ENCODE measurements around the gene TTC39B. TPM values are rescaled to one million over a fixed set of nuclear protein-coding genes. Genes with fewer than 3 reads are reported as not detected.
A peak's percentile ranks its signal among the peaks of the same experiment; 100 is the strongest.

The TTC39B gene
- total and polyA plus RNA-seq, 2 of the 8 experiments (the other 6 are each of a cell fraction or from before 2014, with no cell fraction given), result 1.6 to 10.9 TPM

DNA sequence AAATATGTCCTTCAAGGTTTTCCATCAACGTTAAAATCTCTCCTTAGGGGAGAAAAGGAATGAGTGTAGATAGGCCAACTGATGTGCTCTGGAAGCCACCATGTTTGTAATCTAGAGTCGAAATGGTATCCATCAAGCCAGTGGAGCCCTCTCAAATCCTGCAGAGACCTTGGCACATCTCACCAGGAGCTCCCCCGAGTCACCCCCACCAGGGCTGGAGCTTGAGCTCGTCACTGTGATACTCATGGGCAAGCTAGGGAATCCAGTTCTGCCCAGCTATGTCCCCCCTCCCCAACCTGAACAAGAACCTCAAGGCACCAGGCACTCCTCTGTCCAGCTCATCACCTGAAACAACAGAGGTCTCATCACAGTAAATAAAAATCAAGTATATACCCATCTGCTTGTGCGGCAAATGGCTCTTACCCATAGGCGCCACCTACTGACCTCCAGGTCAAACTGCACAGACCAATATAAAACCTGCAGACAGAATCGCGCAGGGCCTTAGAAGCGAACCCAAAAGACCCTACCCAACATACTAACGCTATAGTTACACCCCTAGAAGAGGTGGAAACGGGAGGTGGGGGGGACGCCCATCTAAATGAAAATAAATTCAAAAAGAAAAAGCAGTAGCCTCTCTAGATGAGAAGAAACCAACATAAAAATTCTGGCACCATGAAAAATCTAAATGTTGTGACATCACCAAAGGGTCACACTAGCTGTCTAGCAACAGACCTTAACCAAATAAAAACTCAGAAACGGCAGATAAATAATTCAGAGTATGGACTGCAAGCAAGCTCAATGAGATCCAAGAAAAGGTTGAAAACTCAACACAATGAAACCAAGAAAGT lies 75.0 kb downstream of the TTC39B start:
- POLR2A ChIA-PET (ENCODE audit: partially characterized antibody), result interaction anchor here (1.4 kb wide), 1 partner anchor 280 kb away, joined by 3 read pairs; no protein-coding TSS in a partner anchor
- Histone ChIP-seq H3K9ac (replicated peaks in 1 of 4; ENCODE audit: extremely low read depth in 1 of 4, low read depth in 3 of 4, low read length in 3 of 4) (no peak overlapping the region), H3K4ac (replicated peaks; ENCODE audit: insufficient read length, low read depth, low read length) (no peak overlapping the region), H3K79me2 (ENCODE audit: control insufficient read depth in 1 of 2, insufficient read depth in 2 of 2, low read length in 2 of 2) (no peaks in the 10 kb centered on the region), H3K23me2 (ENCODE audit: low read depth, low read length) (no peaks in the 10 kb centered on the region), H4K8ac (ENCODE audit: extremely low read depth, insufficient read depth, low read length) (no peak overlapping the region), H3K4me3 (ENCODE audit: extremely low read depth in 1 of 4, insufficient read depth in 2 of 4, low read depth in 3 of 4, low read length in 4 of 4) (no peak overlapping the region), H2BK15ac (ENCODE audit: low read length) (no peak overlapping the region), H2BK120ac (replicated peaks; ENCODE audit: low read depth, low read length) (no peak overlapping the region), H3K23ac (ENCODE audit: insufficient read length) (no peak overlapping the region), H2BK5ac (ENCODE audit: low read depth, low read length) (no peak overlapping the region), H2BK20ac (ENCODE audit: low read length) (no peak overlapping the region), H3K56ac (replicated peaks; ENCODE audit: insufficient read length, low read depth, low read length) (no peak overlapping the region), H3K14ac (ENCODE audit: insufficient read length) (no peak overlapping the region), H4K5ac (ENCODE audit: insufficient read length, low read depth, low read length) (no peak overlapping the region), H4K20me1 (replicated peaks in 1 of 2; ENCODE audit: control insufficient read depth in 1 of 2, insufficient read depth in 2 of 2, low read length in 2 of 2) (no peaks in the 10 kb centered on the region), H3K4me2 (ENCODE audit: insufficient read depth in 1 of 2, low read depth in 2 of 2, low read length in 2 of 2) (no peak overlapping the region), H3K18ac (ENCODE audit: extremely low read depth, low read length) (no peak overlapping the region), H3K27ac (ENCODE audit: low read depth, low read length) (no peak overlapping the region), H3K27me3 (replicated peaks in 1 of 4; ENCODE audit: control insufficient read depth in 3 of 4, extremely low read depth in 1 of 4, insufficient read depth in 3 of 4, low read length in 3 of 4) (no peaks in the 10 kb centered on the region), H2BK12ac (ENCODE audit: low read depth, low read length) (no peak overlapping the region), H3K9me3 (ENCODE audit: insufficient read depth in 2 of 2, low read depth in 1 of 2, low read length in 1 of 2) (no peaks in the 10 kb centered on the region; a peak in 1 of 4 replicates), H3K36me3 (ENCODE audit: control insufficient read depth in 2 of 4, insufficient read depth in 4 of 4, low read length in 3 of 4) (no peaks in the 10 kb centered on the region), H4K91ac (replicated peaks; ENCODE audit: insufficient read length, low read length) (no peak overlapping the region), H2AFZ (ENCODE audit: low read length) (no peak overlapping the region), H2AK5ac (ENCODE audit: low read depth, low read length) (0 out of 2 replicates have a peak overlapping the region, but pooled peaks have one; percentile 24), H3K4me1 (replicated peaks in 1 of 4; ENCODE audit: control insufficient read depth in 3 of 4, insufficient read depth in 4 of 4, low read length in 3 of 4) (peaks cover 0 to 2% (median 0%) of the 10 kb centered on the region in 4 experiments; a peak in 1 of 7 replicates), H3K79me1 (ENCODE audit: low read depth, low read length) (no peaks in the 10 kb centered on the region)
- CTCF ChIA-PET (ENCODE audit: partially characterized antibody), result interaction anchor here (0.6 to 2.9 kb wide), 55 partner anchors 10 to 886 kb away, joined by 3 to 65 read pairs (median 4); partner anchors contain the start of gene TTC39B
- peak; percentile 98 for FAIRE-seq
- DNase-seq (ENCODE audit: low read depth in 1 of 2, low spot score in 2 of 2), result peak in 1 of 2 experiments; percentile 51
- WGBS, 2 experiments (ENCODE audit: extremely low coverage in 1 of 2, insufficient coverage in 1 of 2, insufficient read length in 1 of 2, insufficient replicate concordance in 2 of 2, low coverage in 1 of 2, low lambda C conversion rate in 2 of 2, missing lambda C conversion rate in 1 of 2), result 51% methylated on average over 13 of the region's 13 CpGs; no CpG with 5 or more reads in 1 of the 2 experiments
- no peak for TF ChIP-seq JUN (IDR thresholded peaks at IDR 0.05; ENCODE audit: low read depth, low read length)
- no peak for TF ChIP-seq KDM5A (IDR thresholded peaks at IDR 0.05; ENCODE audit: low read length)
- TF ChIP-seq YY1 (IDR thresholded peaks at IDR 0.05; ENCODE audit: low read depth, low read length), result 0 out of 2 replicates have a peak, but pooled peaks have one; percentile 24
- no peak for TF ChIP-seq SUZ12 (IDR thresholded peaks at IDR 0.05; ENCODE audit: low read length)
- TF ChIP-seq RBBP5 (IDR thresholded peaks at IDR 0.05; ENCODE audit: borderline replicate concordance, low read depth, low read length), result no peak
- TF ChIP-seq RAD21 (IDR thresholded peaks at IDR 0.05 in 1 of 2, conservative IDR thresholded peaks at IDR 0.05 in 1 of 2; ENCODE audit: low read depth in 2 of 2, low read length in 2 of 2), result peak; percentile 56 to 72
- no peak for TF ChIP-seq NRF1 (IDR thresholded peaks at IDR 0.05; ENCODE audit: low read depth, low read length)
- TF ChIP-seq SP4 (IDR thresholded peaks at IDR 0.05; ENCODE audit: low read length), result no peak
- no peak for TF ChIP-seq RXRA (IDR thresholded peaks at IDR 0.05; ENCODE audit: insufficient read depth, low read depth, low read length)

Data from H1 (cell line).